ENCODE data around the gene UVRAG.

DNA sequence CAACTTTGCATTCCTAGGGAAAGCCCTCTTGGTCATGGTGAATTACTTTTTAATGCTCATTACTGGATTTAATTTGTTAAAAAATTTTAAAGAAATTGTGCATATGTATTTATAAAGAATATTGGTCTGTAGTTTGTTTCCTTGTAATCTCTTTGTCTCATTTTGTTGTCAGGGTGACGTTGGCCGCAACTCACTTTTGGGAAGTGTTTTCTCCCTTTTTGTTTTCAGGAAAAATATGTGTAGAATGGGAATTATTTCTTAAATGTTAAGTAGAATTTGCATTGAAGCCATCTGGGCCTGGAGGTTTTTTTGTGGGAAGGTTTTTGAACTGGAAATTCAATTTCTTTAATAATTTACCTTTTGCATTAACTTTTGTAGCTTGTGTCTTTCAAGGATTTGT is 149.1 kb downstream of the UVRAG start:
- no peak for TF ChIP-seq EZH2 (IDR thresholded peaks at IDR 0.05; ENCODE audit: borderline replicate concordance, insufficient read depth, low read depth, low read length, poor library complexity, severe bottlenecking)
- TF ChIP-seq, protein P1, sequence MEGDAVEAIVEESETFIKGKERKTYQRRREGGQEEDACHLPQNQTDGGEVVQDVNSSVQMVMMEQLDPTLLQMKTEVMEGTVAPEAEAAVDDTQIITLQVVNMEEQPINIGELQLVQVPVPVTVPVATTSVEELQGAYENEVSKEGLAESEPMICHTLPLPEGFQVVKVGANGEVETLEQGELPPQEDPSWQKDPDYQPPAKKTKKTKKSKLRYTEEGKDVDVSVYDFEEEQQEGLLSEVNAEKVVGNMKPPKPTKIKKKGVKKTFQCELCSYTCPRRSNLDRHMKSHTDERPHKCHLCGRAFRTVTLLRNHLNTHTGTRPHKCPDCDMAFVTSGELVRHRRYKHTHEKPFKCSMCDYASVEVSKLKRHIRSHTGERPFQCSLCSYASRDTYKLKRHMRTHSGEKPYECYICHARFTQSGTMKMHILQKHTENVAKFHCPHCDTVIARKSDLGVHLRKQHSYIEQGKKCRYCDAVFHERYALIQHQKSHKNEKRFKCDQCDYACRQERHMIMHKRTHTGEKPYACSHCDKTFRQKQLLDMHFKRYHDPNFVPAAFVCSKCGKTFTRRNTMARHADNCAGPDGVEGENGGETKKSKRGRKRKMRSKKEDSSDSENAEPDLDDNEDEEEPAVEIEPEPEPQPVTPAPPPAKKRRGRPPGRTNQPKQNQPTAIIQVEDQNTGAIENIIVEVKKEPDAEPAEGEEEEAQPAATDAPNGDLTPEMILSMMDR (IDR thresholded peaks at IDR 0.05) = no peak
